ENCODE results near the gene ACAT2.
"Not testable (repeated sequence)": the region's sequence is repeated elsewhere in the genome, so short reads cannot be mapped to it uniquely, and the experiment has no call there.

ACAT2 gene

DNA sequence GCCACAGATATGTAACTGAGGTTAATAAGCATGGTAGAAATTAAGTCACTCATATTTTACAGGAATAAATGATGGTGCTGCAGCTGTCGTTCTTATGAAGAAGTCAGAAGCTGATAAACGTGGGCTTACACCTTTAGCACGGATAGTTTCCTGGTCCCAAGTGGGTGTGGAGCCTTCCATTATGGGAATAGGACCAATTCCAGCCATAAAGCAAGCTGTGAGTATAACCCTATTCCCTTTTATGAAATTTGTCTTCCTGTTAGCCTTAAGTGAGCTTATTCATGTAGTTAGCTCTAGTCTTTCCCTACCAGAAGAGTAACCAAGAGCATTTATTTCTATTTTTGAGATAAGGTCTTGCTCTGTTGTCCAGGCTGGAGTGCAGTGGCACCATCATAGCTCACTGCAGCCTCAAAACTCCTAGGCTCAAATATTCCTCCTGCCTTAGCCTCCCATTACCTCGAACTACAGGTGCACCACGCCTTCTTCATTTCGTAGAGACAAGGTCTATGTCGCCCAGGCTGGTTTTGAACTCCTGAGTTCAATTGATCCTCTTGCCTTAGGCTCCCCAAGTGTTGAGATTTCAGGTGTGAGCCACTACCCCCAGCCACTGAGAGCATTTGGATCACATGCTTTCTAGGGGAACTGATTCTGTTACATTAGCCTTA, 15.5 kb downstream of the ACAT2 start:
- DNase-seq = no peak

DNA sequence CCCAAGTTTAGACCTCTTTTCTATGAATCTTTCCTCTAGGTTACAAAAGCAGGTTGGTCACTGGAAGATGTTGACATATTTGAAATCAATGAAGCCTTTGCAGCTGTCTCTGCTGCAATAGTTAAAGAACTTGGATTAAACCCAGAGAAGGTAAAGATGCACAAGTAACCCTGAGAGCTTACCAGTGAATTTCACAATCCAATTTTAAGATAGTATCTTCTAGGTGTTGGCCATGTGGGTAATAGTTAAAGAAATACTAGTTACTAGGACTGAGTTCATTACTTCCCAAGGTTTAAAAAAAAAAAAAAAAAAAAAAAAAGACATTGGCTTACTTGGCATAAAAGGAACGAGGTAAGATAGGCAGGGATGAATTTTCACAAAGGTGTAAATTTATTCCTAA, 16.3 kb downstream of the ACAT2 start:
- DNase-seq = no peak

- no peak for DNase-seq
These were observed 16.8 kb downstream of the ACAT2 start for GRCh38 chr6:159778542-159779103.

GRCh38 chr6:159788276-159788675, 26.4 kb downstream of the ACAT2 start:
- DNase-seq = peak; percentile 12

GRCh38 chr6:159788753-159789376, 27.0 kb downstream of the ACAT2 start:
- peak; percentile 30 for DNase-seq

- DNase-seq = peak; percentile 99
These were observed 27.7 kb downstream of the ACAT2 start, which contains the start of gene TCP1 for GRCh38 chr6:159789377-159790148. Gene TCP1, minus strand, starts transcription at chr6:159789602. Its CDS starts 134 bp downstream, at chr6:159789468.

DNA sequence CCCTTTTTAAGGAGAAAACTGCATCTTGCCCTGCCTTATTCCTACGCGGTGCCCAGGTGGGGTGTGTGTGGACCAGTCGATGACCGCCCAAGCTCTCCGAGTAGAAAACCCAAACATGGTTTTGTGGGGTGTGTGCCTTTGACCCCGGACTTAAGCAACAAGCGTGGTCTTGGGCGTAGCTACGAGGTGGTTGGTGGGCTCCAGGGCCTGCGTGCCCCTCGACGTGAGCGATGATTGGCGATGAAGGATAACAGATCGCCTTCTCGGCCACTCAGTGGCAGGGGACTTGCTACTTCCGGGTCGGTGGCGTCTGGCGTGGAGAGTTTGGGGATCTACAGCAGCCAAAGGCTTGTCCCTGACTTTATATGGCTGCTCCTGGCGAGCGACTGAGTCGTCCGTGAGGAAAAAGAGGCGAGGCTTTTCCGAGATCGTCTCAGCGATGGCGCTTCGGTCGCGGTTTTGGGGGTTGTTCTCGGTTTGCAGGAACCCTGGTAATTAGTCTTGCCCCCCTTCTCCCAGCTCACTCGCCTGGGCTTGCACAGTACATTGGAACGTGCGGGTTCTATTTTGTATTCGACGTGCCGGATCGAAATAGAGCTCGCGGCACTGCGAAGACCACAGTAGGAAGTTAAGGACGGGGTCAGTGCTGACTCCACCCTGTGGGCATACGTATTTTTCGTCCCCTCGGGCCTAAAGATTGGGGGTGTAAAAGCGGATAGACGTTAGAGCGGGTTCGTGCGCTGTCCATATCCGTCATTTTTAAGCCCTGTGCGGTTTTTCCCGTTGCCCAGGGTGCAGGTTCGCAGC, 28.5 kb downstream of the ACAT2 start, which contains the start of gene MRPL18:
Gene MRPL18 (plus strand): TSS at position 319 of the 807 bp plus-strand sequence. CDS start 121 bp downstream, at position 440.
- DNase-seq = peak; percentile 90

- DNase-seq = no peak
These were observed 29.2 kb downstream of the ACAT2 start for GRCh38 chr6:159790956-159791598.

GRCh38 chr6:159794976-159795375, 33.1 kb downstream of the ACAT2 start:
- DNase-seq = not testable (repeated sequence)

- DNase-seq = no peak
These were observed 35.7 kb downstream of the ACAT2 start for GRCh38 chr6:159797554-159797953.

GRCh38 chr6:159800141-159800865, 38.5 kb downstream of the ACAT2 start, which contains the start of gene PNLDC1:
Gene PNLDC1, plus strand, starts transcription at chr6:159800276. Its CDS starts 32 bp downstream, at chr6:159800308.
- DNase-seq = no peak

- DNase-seq = no peak
These were observed 40.1 kb downstream of the ACAT2 start for GRCh38 chr6:159801935-159802334.

GRCh38 chr6:159804504-159804903, 42.7 kb downstream of the ACAT2 start:
- no peak for DNase-seq

DNA sequence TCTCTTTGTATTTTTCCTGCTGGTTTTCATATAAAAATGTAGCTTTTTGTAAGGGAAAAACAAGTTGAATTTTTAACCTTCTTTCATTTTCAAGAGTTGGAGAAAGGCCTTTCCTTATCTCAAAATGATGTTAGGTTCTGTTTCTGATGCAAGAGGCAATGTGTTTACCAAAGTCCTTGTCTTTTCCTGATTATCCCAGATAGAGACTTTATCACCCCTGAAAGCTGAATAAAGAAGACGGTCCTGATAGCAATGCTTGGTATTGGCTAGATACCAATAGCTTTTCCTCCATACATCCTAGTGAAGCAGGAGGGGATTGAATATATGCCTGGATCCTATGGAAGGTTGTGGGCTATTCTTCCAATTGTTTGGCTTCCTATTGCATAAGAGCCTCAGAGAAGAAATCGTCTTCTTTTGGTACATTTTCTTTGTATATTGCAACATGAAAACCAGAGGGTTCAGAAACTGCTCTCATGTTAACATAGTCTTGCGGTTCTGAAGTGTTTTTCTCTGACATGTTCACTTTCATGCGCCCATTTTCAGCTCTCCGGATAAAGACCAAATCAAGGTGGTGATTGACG, 43.7 kb downstream of the ACAT2 start:
- no peak for DNase-seq

DNA sequence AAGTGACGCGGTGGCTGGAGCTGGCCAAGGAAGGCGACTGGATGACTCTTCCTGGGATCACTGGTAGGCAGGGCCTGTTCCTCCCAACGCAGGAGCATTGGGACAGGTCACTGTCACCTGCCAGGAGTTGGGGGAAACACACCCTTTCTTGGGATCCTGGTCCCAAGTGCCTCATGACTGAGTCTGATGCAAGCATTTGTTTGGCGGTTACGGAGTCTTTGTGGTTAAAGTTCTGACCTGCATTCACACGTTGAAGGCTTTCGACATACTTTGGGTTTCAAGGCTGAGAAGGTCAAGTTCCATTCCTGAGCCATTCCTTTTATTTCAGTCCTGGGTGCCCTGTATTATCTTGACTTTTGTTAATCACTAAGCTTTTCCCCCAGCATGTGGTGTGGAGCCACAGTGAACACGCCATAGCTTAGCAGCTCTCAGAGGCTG, 44.2 kb downstream of the ACAT2 start:
- DNase-seq = no peak

- no peak for DNase-seq
These were observed 45.5 kb downstream of the ACAT2 start for GRCh38 chr6:159807150-159807858.

DNA sequence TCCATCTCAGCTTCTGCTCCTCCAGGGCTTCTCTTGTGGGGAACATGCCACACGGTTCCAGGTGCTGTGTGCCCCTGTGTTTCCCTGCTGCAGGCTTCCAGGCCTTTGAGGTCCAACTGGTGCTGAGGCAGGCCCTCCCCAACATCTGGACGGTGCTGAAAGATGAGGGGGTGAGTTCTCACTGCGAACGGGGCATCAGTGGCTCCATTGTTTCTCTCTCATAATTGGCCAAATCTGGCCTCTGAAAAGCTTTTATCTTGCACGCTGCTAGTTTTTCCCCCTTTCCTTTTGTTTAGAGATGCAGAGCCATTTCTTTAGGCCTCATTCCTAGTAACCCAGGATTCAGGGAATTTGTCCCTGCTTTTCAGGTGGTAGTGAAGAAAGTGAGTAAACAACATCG, 46.8 kb downstream of the ACAT2 start:
- DNase-seq = no peak

GRCh38 chr6:159809149-159809548, 47.3 kb downstream of the ACAT2 start:
- DNase-seq = no peak

GRCh38 chr6:159813781-159814180, 51.9 kb downstream of the ACAT2 start:
- no peak for DNase-seq

DNA sequence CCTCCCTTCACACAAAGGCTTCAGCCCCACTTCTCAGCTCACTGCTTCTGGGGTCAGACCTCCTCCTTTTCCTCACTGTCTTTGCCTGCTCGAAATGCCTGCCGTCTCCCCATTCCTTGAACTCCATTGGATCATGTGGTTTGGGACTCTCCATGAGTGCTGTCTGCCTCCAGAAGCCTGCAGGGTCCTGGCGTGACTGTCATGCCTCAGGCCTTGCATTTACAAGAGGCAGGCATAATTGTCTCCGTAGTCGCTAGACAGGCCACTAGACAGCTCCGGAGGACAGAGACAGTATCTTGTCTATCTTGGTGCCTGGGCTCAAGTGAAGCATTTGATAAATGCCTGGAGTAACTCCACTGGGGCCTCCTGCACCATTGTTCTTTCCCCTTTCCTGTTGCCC, 53.6 kb downstream of the ACAT2 start:
- no peak for DNase-seq

All from CD4-positive, alpha-beta T cell treated with Interleukin-17A for 4 hours (primary cell).